A673 (cell line): ENCODE data around the gene ZWILCH.

Source experiments
- CTCF ChIP-seq: fragments of 300-800, 200-600 bp; sonication (generic); conservative IDR thresholded peaks from 2 replicates; pipeline ENCODE4 v1.5.1; 2017; ENCODE audit warnings: low read depth, mild to moderate bottlenecking, antibody characterized with exemption, low read length, moderate library complexity, mixed read lengths
- EZH2 ChIP-seq: fragments of 200-600 bp; sonication (generic); IDR thresholded peaks from 2 replicates; pipeline ENCODE4 v1.6.1; 2017; ENCODE audit warnings: borderline replicate concordance, low read depth, mild to moderate bottlenecking, mixed read lengths, antibody characterized with exemption, low read length; ENCODE audit not compliant: poor library complexity, severe bottlenecking

GRCh38 chr15:66565741-66566144 lies 60.6 kb downstream of the ZWILCH start, which contains the start of gene LCTL:
- TF ChIP-seq EZH2 (no peak), CTCF (no peak)
